ENCODE measurements around the gene OVCA2.

DNA sequence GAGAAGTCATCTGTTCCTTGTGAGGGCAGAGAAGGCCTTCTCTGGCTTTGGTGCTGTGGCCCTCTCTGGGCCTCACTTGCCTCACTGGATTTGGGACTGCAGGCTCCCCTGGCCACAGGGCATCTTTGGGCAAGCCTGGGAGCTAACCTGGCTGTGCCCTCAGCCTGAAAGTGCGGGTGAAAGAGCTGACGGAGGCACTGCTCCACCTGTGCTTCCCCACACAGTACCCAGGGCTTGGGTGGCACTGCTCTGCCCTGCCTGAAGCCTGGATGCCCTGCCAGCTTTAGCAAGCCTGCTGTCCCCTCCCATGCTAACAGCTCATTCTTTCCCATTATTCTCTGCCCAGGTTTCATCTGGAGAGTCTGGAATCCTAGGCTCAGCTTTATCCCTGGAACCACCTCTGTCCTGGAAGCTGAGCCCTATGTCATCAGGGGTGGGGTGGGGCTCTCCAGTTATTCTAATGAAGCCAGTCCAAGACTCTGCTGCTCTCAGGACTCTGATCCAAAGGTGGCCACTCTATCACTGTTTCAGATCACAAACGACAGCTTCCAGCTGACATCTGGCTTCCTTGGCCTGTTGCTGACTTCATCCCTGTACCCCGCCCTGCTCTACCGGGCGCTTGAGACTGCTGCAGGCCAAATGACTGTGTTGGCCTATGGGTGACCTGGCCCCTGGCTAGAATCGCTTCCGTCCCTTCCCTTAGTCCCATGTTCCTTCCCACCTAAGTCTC, 42.4 kb downstream of the OVCA2 start:
- TF ChIP-seq EZH2 (IDR thresholded peaks at IDR 0.05; ENCODE audit: low read depth), result no peak
- TF ChIP-seq, protein P1, sequence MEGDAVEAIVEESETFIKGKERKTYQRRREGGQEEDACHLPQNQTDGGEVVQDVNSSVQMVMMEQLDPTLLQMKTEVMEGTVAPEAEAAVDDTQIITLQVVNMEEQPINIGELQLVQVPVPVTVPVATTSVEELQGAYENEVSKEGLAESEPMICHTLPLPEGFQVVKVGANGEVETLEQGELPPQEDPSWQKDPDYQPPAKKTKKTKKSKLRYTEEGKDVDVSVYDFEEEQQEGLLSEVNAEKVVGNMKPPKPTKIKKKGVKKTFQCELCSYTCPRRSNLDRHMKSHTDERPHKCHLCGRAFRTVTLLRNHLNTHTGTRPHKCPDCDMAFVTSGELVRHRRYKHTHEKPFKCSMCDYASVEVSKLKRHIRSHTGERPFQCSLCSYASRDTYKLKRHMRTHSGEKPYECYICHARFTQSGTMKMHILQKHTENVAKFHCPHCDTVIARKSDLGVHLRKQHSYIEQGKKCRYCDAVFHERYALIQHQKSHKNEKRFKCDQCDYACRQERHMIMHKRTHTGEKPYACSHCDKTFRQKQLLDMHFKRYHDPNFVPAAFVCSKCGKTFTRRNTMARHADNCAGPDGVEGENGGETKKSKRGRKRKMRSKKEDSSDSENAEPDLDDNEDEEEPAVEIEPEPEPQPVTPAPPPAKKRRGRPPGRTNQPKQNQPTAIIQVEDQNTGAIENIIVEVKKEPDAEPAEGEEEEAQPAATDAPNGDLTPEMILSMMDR (conservative IDR thresholded peaks at IDR 0.05), result no peak

All from PC-9 (cell line).